GF-D8 (cell line): ENCODE results near the gene EOGT.

Experiments used
- DNase-seq: peaks from one replicate; lab custom pipeline; 2025; lab: John Stamatoyannopoulos, UW

EOGT gene

DNA sequence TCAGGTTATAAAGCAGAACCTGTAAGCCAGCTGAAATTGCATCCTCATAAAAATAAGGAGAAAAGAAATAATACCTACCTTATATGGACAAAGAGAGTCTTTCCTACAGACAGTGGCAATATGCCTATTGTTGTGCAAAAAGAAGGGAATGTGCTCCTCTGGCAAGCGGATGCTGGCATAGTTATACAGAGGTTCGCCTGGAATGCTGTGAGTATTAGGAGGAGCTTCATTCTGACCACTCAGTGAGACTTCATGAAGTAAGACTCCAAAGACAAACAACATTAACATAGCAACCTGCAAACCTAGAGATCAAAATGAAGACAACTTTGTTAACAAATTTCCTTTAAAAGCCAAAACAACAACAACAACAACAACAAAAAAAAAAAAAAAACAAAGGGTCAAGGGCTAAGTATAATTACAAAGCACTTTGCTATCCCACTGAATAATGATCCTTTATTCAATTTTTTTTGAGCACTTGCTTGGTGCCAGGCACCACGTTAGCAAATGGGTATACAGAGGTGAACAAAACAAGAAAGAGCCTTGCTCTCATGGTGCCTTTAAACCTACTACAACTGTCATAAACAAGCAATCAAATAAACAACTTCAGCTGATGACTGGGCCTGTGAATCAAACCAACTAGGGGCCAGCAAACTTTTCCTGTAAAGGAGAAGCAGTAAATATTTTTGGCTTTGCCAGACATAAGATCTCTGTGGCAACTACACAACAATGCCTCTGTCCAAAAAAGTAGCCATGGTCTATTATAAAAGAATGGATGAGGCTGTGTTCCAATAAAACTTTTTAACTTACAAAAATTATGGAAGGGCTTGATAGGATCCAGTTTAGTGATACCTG, 3.7 kb downstream of the EOGT start:
- no peak for DNase-seq

DNA sequence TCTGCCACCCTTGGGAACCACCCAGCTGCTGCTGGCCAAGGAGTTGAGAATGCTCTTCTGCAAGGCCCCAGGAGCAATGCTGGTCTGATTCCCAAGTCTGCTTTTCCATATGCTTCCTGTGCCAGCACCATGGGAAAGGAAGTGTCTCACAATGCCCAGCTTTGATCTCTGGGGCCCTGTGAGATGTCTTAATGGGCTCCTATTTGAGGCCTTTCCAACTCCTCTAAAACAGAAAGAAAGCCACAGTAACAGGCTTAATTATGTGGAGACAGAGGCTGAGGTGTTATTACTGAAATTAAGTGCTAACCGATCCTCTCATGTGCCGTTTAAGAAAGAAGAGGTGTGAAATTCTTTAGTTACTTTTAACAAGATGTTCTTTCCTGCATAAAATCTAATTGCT, 4.5 kb downstream of the EOGT start:
- no peak for DNase-seq

GRCh38 chr3:69005791-69006482, 7.5 kb downstream of the EOGT start:
- DNase-seq, result no peak

- DNase-seq, result no peak
These were observed 8.3 kb downstream of the EOGT start for GRCh38 chr3:69005071-69005790.

GRCh38 chr3:69004138-69004537, 9.3 kb downstream of the EOGT start:
- DNase-seq, result no peak

GRCh38 chr3:68999605-69000004, 13.9 kb downstream of the EOGT start:
- DNase-seq, result no peak

GRCh38 chr3:68999158-68999557, 14.3 kb downstream of the EOGT start:
- no peak for DNase-seq

GRCh38 chr3:68997887-68998286, 15.6 kb downstream of the EOGT start:
- no peak for DNase-seq

DNA sequence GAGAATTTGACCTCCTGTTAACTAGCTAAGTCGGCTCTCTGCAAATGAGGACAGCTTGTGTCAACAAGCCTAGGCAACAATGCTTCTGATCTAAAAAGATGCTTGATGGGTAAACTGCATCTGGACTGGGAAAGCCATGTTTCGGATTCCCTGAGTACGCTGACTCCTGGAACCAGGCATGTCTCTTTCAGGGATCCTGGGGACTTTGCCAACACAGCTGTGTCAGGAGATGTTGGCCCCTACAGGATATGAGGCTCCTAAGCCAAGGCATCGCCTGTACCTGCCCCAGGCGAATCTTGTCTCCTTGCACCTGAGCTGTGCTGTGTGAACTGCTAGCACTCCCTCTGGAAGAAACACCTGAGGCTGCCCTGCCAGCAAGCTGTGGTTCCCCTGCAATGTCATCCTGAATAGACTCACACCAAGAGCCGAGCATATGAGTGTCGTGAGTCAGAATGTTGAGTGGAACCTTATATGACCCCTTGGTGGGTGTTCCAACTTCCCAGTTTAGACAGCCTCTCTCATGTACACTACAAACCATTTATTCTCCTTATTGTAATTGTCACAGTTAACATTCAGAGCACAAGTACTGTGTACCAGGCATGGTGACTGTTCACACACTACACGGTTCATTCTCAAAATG, 17.0 kb downstream of the EOGT start:
- DNase-seq, result no peak

DNA sequence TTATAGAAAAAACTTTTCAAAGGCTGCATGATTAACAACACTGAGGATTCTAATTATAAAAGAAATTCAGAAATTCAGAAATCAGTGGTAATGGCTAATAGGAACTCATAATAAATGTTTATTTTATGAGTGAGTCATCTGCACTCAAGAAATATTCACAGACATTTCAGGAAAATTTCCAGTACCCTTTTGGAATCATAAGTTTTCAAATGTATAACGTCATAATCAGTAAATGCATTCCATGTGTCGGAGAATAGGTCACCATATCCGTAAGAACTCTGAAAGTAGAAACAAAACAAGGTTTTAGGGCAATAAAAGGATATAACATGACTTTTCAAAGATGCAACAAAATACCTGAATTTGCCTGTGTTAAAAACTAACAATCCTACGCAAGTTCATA, 24.7 kb downstream of the EOGT start:
- DNase-seq, result no peak

GRCh38 chr3:68987322-68987721, 26.2 kb downstream of the EOGT start:
- no peak for DNase-seq

GRCh38 chr3:68986496-68987208, 26.8 kb downstream of the EOGT start:
- no peak for DNase-seq

- no peak for DNase-seq
These were observed 28.2 kb downstream of the EOGT start for GRCh38 chr3:68985146-68985790.

- DNase-seq, result no peak
These were observed 29.4 kb downstream of the EOGT start for GRCh38 chr3:68984011-68984530.

- DNase-seq, result no peak
These were observed 35.9 kb downstream of the EOGT start for GRCh38 chr3:68977486-68978167.

GRCh38 chr3:68974711-68975110, 38.8 kb downstream of the EOGT start:
- DNase-seq, result no peak

GRCh38 chr3:68973639-68974038, 39.8 kb downstream of the EOGT start:
- no peak for DNase-seq

- DNase-seq, result no peak
These were observed 41.0 kb downstream of the EOGT start for GRCh38 chr3:68972358-68972979.

GRCh38 chr3:68964694-68965093, 48.8 kb downstream of the EOGT start:
- DNase-seq, result no peak

DNA sequence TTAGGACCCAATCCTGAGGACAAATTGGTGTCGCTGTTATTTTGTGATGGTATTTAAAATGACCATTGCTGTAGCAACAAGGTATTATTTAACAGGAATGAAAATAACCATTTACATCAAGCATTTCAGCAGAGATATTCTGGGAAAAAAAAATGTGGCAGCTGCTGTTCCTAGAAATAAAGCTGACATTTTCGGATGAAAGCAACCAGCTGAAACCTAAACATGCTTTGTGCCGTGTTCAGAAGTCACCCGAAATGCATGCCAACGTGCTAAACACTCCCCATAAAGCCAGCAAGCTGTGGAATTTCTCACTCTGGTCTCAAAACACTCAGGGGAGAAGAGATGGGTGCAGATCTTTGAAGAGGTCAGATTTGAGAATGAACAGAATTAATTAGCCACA, 49.6 kb downstream of the EOGT start:
- no peak for DNase-seq
